SK-N-SH (cell line): ENCODE results near the gene ZFHX3.

Source experiments
- CTCF ChIP-seq: fragments of 200-600 bp; sonication (generic); IDR thresholded peaks from 2 replicates; pipeline ENCODE4 v1.6.1; 2017; ENCODE audit warnings: antibody characterized with exemption, mild to moderate bottlenecking, moderate library complexity
- EZH2phosphoT487 ChIP-seq: fragments of 200-600 bp; sonication (generic); IDR thresholded peaks from 2 replicates; pipeline ENCODE4 v1.6.1; 2017; ENCODE audit warnings: low read depth, mixed run types, mild to moderate bottlenecking, antibody characterized with exemption, moderate library complexity, borderline replicate concordance
- FOSL2 ChIP-seq: IDR thresholded peaks from 2 replicates; pipeline ENCODE4 v1.4.0; 2012; ENCODE audit warnings: low read depth, mild to moderate bottlenecking, moderate library complexity, borderline replicate concordance
- GATA2 ChIP-seq: sonication (generic); formaldehyde crosslinking; IDR thresholded peaks from 2 replicates; pipeline ENCODE4 v1.5.0; 2020; ENCODE audit warnings: mild to moderate bottlenecking, missing genetic modification reagents
- USF2 ChIP-seq: fragments of 150-350 bp; IDR thresholded peaks from 2 replicates; pipeline ENCODE4 v1.6.1; 2017; ENCODE audit warnings: antibody characterized with exemption, low read length, low read depth, borderline replicate concordance
- YY1 ChIP-seq: IDR thresholded peaks from 2 replicates; pipeline ENCODE4 v1.4.0; 2012; ENCODE audit warnings: low read depth, mild to moderate bottlenecking
- TF ChIP-seq, protein P1 (sequence below): IDR thresholded peaks from 2 replicates; pipeline ENCODE4 v1.6.1; 2012; ENCODE audit warnings: mild to moderate bottlenecking, low read depth, low read length, moderate library complexity

- TF ChIP-seq CTCF (no peak), YY1 (no peak), EZH2phosphoT487 (no peak), FOSL2 (no peak), GATA2 (CRISPR knock-in tag) (no peak), USF2 (no peak)
- TF ChIP-seq, protein P1, sequence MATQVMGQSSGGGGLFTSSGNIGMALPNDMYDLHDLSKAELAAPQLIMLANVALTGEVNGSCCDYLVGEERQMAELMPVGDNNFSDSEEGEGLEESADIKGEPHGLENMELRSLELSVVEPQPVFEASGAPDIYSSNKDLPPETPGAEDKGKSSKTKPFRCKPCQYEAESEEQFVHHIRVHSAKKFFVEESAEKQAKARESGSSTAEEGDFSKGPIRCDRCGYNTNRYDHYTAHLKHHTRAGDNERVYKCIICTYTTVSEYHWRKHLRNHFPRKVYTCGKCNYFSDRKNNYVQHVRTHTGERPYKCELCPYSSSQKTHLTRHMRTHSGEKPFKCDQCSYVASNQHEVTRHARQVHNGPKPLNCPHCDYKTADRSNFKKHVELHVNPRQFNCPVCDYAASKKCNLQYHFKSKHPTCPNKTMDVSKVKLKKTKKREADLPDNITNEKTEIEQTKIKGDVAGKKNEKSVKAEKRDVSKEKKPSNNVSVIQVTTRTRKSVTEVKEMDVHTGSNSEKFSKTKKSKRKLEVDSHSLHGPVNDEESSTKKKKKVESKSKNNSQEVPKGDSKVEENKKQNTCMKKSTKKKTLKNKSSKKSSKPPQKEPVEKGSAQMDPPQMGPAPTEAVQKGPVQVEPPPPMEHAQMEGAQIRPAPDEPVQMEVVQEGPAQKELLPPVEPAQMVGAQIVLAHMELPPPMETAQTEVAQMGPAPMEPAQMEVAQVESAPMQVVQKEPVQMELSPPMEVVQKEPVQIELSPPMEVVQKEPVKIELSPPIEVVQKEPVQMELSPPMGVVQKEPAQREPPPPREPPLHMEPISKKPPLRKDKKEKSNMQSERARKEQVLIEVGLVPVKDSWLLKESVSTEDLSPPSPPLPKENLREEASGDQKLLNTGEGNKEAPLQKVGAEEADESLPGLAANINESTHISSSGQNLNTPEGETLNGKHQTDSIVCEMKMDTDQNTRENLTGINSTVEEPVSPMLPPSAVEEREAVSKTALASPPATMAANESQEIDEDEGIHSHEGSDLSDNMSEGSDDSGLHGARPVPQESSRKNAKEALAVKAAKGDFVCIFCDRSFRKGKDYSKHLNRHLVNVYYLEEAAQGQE: no peak
These were observed 23.3 kb downstream of the ZFHX3 start for GRCh38 chr16:73024571-73025105.
